ENCODE data around the gene IKBKG. TPM values are rescaled to one million over a fixed set of nuclear protein-coding genes. Genes with fewer than 3 reads are reported as not detected.

Gene IKBKG
- total RNA-seq, 1 donor from 2014 or later: 31.4 TPM

- Histone ChIP-seq H3K36me3 (peaks cover 26% of the 10 kb centered on the region), H3K4me1 (peaks cover 9% of the 10 kb centered on the region), H3K4me3 (no peak overlapping the region), H3K27ac (no peak overlapping the region), H3K27me3 (ENCODE audit: low read depth) (no peaks in the 10 kb centered on the region), H3K9me3 (no peaks in the 10 kb centered on the region)
- no peak for ATAC-seq
- DNase-seq: no peak
- no peak for TF ChIP-seq CTCF (IDR thresholded peaks at IDR 0.05)
- intact Hi-C loops (cut with DNase I): no loop called here
Observed at GRCh38 chrX:154530286-154530685, 17.1 kb upstream of the IKBKG start.

- Histone ChIP-seq H3K4me1 (peaks cover 9% of the 10 kb centered on the region), H3K27ac (no peak overlapping the region), H3K36me3 (peaks cover 29% of the 10 kb centered on the region), H3K27me3 (ENCODE audit: low read depth) (no peaks in the 10 kb centered on the region), H3K9me3 (no peaks in the 10 kb centered on the region), H3K4me3 (no peak overlapping the region)
- no peak for TF ChIP-seq CTCF (IDR thresholded peaks at IDR 0.05)
- intact Hi-C loops (cut with DNase I): no loop called here
- DNase-seq (peak; percentile 58), ATAC-seq (peak; percentile 59 to 60)
Observed at GRCh38 chrX:154531626-154532025, 15.8 kb upstream of the IKBKG start.

GRCh38 chrX:154532690-154533089 is 14.7 kb upstream of the IKBKG start:
- no peak for ATAC-seq
- Histone ChIP-seq H3K9me3 (no peaks in the 10 kb centered on the region), H3K36me3 (peaks cover 29% of the 10 kb centered on the region), H3K4me3 (no peak overlapping the region), H3K27me3 (ENCODE audit: low read depth) (no peaks in the 10 kb centered on the region), H3K4me1 (no peaks in the 10 kb centered on the region), H3K27ac (no peak overlapping the region)
- intact Hi-C loops (cut with DNase I): no loop called here
- no peak for TF ChIP-seq CTCF (IDR thresholded peaks at IDR 0.05)
- DNase-seq: no peak

- H3K27me3 ChIP-seq (ENCODE audit: low read depth): no peaks in the 10 kb centered on the region
- peak; percentile 97 for TF ChIP-seq CTCF (IDR thresholded peaks at IDR 0.05)
- peaks cover 29% of the 10 kb centered on the region for H3K36me3 ChIP-seq
- no peaks in the 10 kb centered on the region for H3K9me3 ChIP-seq
- DNase-seq: peak; percentile 92
- no peaks in the 10 kb centered on the region for H3K4me1 ChIP-seq
- H3K27ac ChIP-seq: peak overlapping the region; percentile 36
- no peak overlapping the region for H3K4me3 ChIP-seq
- intact Hi-C loops (cut with DNase I): no loop called here
- peak; percentile 90 to 96 for ATAC-seq
Observed at GRCh38 chrX:154534526-154535322, 12.7 kb upstream of the IKBKG start.

GRCh38 chrX:154535892-154536291 is 11.5 kb upstream of the IKBKG start:
- Histone ChIP-seq H3K27ac (no peak overlapping the region), H3K36me3 (peaks cover 29% of the 10 kb centered on the region), H3K9me3 (no peaks in the 10 kb centered on the region), H3K4me1 (no peaks in the 10 kb centered on the region), H3K4me3 (no peak overlapping the region), H3K27me3 (ENCODE audit: low read depth) (no peaks in the 10 kb centered on the region)
- no peak for DNase-seq
- no peak for ATAC-seq
- TF ChIP-seq CTCF (IDR thresholded peaks at IDR 0.05): no peak
- intact Hi-C loops (cut with DNase I): no loop called here
